Cerebellar nuclear complex (tissue), 1 donor: Measurements from ENCODE around the gene WDR81.
"Not testable (repeated sequence)": the region's sequence is repeated elsewhere in the genome, so short reads cannot be mapped to it uniquely, and the experiment has no call there.

ENCODE experiments used
- DNase-seq, 2 experiments: peaks; one replicate each; lab custom pipeline; 2025; lab: John Stamatoyannopoulos, UW

Gene WDR81

GRCh38 chr17:1713160-1713877, 11.2 kb upstream of the WDR81 start:
- DNase-seq: no peak

- no peak for DNase-seq
These were observed 10.6 kb upstream of the WDR81 start for GRCh38 chr17:1713878-1714426.

DNA sequence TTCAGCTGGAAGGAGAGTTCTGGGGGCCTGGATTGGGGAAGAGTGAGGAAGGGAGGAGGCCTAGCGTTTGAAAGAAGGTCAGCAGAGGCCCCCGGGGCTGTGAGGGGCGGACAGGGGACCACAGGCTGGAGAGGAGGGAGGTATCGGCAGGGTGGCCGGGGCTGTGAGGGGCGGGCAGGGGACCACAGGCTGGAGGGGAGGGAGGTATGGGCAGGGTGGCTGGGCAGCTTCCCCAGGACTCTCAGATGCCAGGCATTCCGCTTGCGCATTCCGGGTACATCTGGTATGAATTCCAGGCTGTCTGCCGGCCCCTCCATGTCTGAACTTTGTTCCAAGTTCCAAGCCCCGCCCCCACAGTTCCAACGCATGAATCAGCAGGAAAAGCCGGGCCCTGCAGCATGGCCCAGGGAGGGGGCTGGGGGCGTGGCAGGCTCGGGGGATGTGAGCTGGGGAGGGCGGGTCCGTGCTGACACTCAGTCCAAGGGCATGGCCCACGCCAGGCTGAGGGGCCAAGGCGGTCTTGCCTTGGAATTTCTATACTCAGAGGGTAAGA, 10.0 kb upstream of the WDR81 start:
- DNase-seq: no peak

DNA sequence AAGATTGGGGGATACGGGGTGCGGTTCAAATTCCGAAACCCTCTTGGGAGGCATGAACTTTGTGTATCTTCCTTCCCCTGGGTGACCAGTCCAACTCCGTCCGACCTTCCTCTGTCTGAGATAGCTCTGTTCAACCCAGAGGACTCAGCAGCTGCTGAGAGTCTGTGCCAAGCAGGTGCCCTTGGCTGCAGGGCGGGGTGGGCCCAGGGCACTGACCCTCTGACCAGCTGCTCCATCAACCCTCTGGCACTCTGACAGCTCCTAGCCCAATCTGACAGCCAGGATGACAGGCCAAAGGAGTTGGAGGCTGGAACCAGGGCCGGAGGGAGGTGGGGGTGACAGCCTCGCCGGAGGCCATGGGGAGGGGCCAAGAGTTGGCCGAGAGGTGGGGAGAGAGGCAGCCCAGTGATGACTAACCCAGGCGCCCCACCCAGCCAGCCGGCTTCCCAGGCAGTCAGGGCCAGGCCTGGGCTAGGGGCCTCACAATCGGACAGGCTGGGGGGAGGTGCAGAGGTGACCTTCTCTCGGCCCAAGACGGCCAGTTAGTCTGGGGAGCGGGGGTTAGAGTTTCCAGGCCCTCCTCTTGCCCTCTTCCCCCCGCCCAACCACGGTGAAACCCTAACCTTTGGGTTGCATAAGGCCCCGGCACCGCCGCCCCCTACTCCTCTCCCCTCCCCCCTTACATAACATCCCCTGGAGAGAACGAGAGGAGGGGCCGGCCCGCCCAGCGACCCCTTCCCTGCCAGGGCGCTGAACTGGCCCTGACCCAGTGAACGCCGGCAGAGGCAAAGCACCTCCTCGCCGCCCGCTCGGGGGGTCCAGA, 9.3 kb upstream of the WDR81 start:
- no peak for DNase-seq

GRCh38 chr17:1715803-1716075, 8.8 kb upstream of the WDR81 start:
- DNase-seq: no peak

- DNase-seq: peak; percentile 97 to 99
These were observed 8.2 kb upstream of the WDR81 start for GRCh38 chr17:1716076-1716911.

GRCh38 chr17:1716912-1717695, 7.4 kb upstream of the WDR81 start:
- peak; percentile 58 to 92 for DNase-seq

DNA sequence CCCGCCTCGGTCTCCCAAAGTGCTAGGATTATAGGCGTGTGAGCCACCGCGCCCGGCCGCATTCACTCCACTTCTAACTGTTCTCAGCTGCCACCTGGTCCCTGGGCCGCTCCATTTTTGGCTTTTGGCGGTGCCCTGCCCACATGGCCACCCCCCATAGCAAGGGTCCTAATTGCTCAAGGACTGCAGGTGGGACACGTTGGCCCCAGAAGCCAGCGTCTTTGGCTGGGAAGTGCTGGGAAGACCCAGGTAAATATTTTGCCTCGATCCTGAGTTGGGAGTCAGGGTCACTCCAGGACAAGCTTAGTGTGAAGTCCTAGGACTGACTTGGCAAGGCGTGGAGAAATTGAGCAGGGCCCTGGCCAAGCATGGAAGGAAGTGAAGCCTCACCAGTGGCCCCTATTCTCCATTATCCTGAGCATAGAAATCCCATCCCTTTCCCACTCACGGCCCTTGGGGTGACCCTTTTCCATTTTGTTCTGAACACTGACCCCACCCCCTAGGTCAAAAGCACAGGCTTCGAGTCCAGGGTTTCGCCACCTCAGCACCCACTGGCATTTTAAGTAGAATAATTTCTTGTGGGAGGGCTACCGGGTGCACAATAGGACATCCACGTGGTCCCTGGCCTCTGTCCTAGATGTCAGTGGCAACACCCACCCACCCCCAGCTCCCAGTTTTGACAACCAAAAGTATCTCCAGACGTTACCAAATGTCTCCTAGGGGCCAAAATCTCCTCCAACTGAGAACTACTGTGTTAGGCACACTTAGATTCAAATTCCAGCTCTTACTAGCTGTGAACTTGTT, 5.9 kb upstream of the WDR81 start:
- DNase-seq: no peak

GRCh38 chr17:1720856-1721386, 3.6 kb upstream of the WDR81 start:
- DNase-seq: no peak

GRCh38 chr17:1722022-1722421, 2.5 kb upstream of the WDR81 start:
- not testable (repeated sequence) for DNase-seq

DNA sequence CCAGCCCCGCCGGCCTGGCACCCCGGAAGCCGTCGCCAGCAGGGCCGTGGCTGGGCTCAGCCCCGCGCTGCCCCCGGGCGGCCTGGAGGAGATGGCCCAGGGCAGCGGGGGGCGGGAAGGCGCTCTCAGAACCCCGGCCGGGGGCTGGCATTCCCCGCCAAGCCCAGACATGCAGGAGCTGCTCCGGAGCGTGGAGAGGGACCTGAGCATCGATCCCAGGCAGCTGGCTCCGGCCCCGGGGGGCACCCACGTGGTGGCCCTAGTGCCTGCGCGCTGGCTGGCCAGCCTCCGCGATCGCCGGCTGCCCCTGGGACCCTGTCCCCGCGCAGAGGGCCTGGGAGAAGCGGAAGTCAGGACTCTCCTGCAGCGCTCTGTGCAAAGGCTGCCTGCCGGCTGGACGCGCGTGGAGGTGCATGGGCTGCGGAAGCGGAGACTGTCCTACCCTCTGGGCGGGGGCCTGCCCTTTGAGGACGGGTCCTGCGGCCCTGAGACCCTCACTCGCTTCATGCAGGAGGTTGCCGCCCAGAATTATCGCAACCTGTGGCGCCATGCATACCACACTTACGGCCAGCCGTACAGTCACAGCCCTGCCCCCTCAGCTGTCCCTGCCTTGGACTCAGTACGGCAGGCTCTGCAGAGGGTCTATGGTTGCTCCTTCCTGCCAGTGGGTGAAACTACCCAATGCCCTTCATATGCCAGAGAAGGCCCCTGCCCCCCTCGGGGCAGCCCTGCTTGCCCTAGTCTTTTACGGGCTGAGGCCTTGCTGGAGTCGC, 551 bp downstream of the WDR81 start:
- no peak for DNase-seq

DNA sequence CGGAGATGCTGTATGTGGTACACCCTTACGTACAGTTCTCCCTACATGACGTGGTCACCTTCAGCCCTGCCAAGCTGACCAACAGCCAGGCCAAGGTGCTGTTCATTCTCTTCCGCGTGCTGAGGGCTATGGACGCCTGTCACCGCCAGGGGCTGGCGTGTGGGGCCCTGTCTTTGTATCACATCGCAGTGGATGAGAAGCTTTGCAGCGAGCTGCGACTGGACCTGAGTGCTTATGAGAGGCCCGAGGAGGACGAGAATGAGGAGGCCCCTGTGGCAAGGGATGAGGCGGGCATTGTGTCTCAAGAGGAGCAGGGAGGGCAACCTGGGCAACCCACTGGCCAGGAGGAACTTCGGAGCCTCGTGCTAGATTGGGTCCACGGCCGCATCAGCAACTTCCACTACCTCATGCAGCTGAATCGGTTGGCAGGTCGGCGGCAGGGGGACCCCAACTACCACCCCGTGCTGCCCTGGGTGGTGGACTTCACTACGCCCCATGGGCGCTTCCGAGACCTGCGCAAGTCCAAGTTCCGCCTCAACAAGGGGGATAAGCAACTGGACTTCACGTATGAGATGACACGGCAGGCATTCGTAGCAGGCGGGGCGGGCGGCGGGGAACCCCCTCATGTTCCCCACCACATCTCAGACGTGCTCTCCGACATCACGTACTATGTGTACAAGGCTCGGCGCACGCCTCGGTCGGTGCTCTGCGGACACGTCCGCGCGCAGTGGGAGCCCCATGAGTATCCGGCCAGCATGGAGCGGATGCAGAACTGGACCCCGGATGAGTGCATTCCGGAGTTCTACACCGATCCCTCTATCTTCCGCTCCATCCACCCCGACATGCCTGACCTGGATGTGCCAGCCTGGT, 1.4 kb downstream of the WDR81 start:
- DNase-seq: no peak

GRCh38 chr17:1726626-1727257, 2.2 kb downstream of the WDR81 start:
- DNase-seq: no peak

DNA sequence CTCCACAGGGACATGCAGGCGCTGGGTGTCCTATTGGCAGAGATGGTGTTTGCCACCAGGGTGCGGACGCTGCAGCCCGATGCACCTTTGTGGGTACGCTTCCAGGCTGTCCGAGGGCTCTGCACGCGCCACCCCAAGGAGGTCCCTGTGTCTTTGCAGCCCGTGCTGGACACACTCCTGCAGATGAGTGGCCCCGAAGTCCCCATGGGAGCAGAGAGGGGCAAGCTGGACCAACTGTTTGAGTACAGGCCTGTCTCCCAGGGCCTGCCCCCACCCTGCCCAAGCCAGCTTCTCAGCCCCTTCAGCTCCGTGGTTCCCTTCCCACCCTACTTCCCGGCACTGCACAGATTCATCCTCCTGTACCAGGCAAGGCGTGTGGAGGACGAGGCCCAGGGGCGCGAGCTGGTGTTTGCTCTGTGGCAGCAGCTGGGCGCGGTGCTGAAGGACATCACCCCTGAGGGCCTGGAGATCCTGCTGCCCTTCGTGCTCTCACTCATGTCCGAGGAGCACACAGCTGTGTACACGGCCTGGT, 2.8 kb downstream of the WDR81 start:
- no peak for DNase-seq

GRCh38 chr17:1727876-1728630, 3.5 kb downstream of the WDR81 start:
- DNase-seq: no peak

- DNase-seq: no peak
These were observed 5.4 kb downstream of the WDR81 start for GRCh38 chr17:1729966-1730325.
